Stomach (tissue), 4 donors: ENCODE results near the gene NFU1.

Experiments
- POLR2AphosphoS5 ChIP-seq, 3 donors: sonication (generic); formaldehyde crosslinking; IDR thresholded peaks; one replicate each; pipeline ENCODE4 v1.6.1; 2016; ENCODE audit warnings: antibody characterized with exemption in 3 of 3
- TF ChIP-seq, protein P1 (sequence below), 7 experiments: fragments of 450-650 bp in 4 of 7; fragments of 200-600 bp in 3 of 7; sonication (generic) in 3 of 7; IDR thresholded peaks; one replicate each; pipeline ENCODE4 v1.5.1; 2016 to 2019; ENCODE audit warnings: antibody characterized with exemption in 7 of 7, control low read depth in 2 of 7, mild to moderate bottlenecking in 1 of 7

DNA sequence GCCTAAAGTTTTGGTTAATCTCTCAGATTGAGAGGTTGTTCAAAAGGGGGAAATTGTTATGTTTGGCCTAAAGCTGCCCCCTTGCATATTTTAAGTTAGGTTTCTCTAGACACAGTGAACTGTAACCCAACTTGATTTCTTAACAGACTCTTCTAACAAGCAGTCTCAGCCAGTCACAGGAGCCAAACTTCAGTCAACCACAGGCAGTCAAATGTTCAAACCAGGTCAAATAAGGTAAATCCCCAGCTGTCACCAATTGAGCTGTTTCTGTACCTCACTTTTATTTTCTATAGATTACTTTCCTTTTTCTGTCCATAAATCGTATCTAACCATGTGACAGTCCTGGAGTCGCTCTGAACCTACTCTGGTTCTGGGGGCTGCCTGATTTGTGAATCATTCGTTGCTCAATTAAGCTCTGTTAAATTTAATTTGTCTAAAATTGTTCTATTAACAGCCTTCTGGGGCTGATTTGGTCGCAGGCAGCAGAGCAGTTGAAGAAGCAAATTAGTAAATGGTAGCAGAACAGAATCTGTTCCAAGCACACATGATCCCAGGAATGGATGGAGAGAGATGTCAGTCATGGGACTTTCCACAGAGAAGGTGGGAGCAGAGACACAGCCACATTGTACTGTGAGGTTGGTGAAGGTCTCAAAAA is 16.4 kb upstream of the NFU1 start:
- TF ChIP-seq, protein P1, sequence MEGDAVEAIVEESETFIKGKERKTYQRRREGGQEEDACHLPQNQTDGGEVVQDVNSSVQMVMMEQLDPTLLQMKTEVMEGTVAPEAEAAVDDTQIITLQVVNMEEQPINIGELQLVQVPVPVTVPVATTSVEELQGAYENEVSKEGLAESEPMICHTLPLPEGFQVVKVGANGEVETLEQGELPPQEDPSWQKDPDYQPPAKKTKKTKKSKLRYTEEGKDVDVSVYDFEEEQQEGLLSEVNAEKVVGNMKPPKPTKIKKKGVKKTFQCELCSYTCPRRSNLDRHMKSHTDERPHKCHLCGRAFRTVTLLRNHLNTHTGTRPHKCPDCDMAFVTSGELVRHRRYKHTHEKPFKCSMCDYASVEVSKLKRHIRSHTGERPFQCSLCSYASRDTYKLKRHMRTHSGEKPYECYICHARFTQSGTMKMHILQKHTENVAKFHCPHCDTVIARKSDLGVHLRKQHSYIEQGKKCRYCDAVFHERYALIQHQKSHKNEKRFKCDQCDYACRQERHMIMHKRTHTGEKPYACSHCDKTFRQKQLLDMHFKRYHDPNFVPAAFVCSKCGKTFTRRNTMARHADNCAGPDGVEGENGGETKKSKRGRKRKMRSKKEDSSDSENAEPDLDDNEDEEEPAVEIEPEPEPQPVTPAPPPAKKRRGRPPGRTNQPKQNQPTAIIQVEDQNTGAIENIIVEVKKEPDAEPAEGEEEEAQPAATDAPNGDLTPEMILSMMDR (IDR thresholded peaks at IDR 0.05), result no peak
- no peak for TF ChIP-seq POLR2AphosphoS5 (IDR thresholded peaks at IDR 0.05)
